HUES64 (cell line): Measurements from ENCODE around the gene COL20A1.

Experiments used
- H3K27ac ChIP-seq: 2 replicates; pipeline ENCODE4 v1.7.0; 2013; ENCODE audit warnings: low read depth, low read length, inconsistent platforms
- H3K27me3 ChIP-seq: 2 replicates; pipeline ENCODE4 v1.6.1; 2013; ENCODE audit warnings: mild to moderate bottlenecking, low read length; ENCODE audit not compliant: insufficient read depth
- H3K36me3 ChIP-seq: 2 replicates; pipeline ENCODE4 v1.6.1; 2013; ENCODE audit warnings: mild to moderate bottlenecking, low read length; ENCODE audit not compliant: insufficient read depth
- H3K4me1 ChIP-seq: 2 replicates; pipeline ENCODE4 v1.6.1; 2013; ENCODE audit warnings: mild to moderate bottlenecking, low read length, moderate library complexity; ENCODE audit not compliant: insufficient read depth
- H3K4me3 ChIP-seq: 2 replicates; pipeline ENCODE4 v1.5.1; 2013; ENCODE audit warnings: mild to moderate bottlenecking, low read length, moderate library complexity
- H3K9ac ChIP-seq: 2 replicates; pipeline ENCODE4 v1.6.1; 2013; ENCODE audit warnings: mild to moderate bottlenecking, low read depth, low read length
- H3K9me3 ChIP-seq: 2 replicates; pipeline ENCODE4 v1.6.1; 2013; ENCODE audit warnings: low read depth, low read length; ENCODE audit not compliant: insufficient read depth
- WGBS: fragments of 150-250, 120-280 bp; methylation state at CpG from one replicate; pipeline ENCODE4 v1.1.7; 2013; ENCODE audit warnings: missing lambda C conversion rate; 5-methylcytosine and 5-hydroxymethylcytosine counted together

COL20A1 gene

GRCh38 chr20:63364801-63365585, 72.0 kb downstream of the COL20A1 start:
- H3K9ac ChIP-seq: no peak overlapping the region
- no peak overlapping the region for H3K27ac ChIP-seq
- no peak overlapping the region for H3K4me3 ChIP-seq
- no peaks in the 10 kb centered on the region for H3K36me3 ChIP-seq
- H3K9me3 ChIP-seq: no peaks in the 10 kb centered on the region
- peaks cover 30% of the 10 kb centered on the region for H3K27me3 ChIP-seq
- 91% methylated on average over 20 of the region's 20 CpGs for WGBS
- peaks cover 7% of the 10 kb centered on the region; the same call in 1 of the 2 replicates for H3K4me1 ChIP-seq

- H3K27me3 ChIP-seq: peaks cover 22% of the 10 kb centered on the region
These were observed 72.8 kb downstream of the COL20A1 start for GRCh38 chr20:63365601-63366389.

GRCh38 chr20:63366390-63367365, 73.7 kb downstream of the COL20A1 start:
- H3K4me3 ChIP-seq: no peak overlapping the region
- peaks cover 14% of the 10 kb centered on the region for H3K27me3 ChIP-seq
- 90% methylated on average over 30 of the region's 30 CpGs for WGBS

More at GRCh38 chr20:63365601-63366389, 72.8 kb downstream of the COL20A1 start:
- H3K36me3 ChIP-seq: no peaks in the 10 kb centered on the region
- H3K9me3 ChIP-seq: no peaks in the 10 kb centered on the region
- WGBS: 86% methylated on average over 22 of the region's 22 CpGs
- no peak overlapping the region for H3K9ac ChIP-seq
- H3K4me1 ChIP-seq: peaks cover 7% of the 10 kb centered on the region; the same call in 1 of the 2 replicates
- no peak overlapping the region for H3K4me3 ChIP-seq
- H3K27ac ChIP-seq: no peak overlapping the region

GRCh38 chr20:63367446-63368055, 74.6 kb downstream of the COL20A1 start:
- Histone ChIP-seq H3K9ac (no peak overlapping the region; the same call in 1 of the 2 replicates), H3K4me1 (peaks cover under 1% of the 10 kb centered on the region; the same call in 1 of the 2 replicates), H3K27ac (no peak overlapping the region), H3K36me3 (no peaks in the 10 kb centered on the region), H3K4me3 (no peak overlapping the region), H3K9me3 (no peaks in the 10 kb centered on the region), H3K27me3 (peaks cover 6% of the 10 kb centered on the region)
- 80% methylated on average over 24 of the region's 24 CpGs for WGBS

More at GRCh38 chr20:63366390-63367365, 73.7 kb downstream of the COL20A1 start:
- H3K9me3 ChIP-seq: no peaks in the 10 kb centered on the region
- H3K4me1 ChIP-seq: peaks cover 7% of the 10 kb centered on the region; the same call in 1 of the 2 replicates
- no peak overlapping the region for H3K27ac ChIP-seq
- no peaks in the 10 kb centered on the region for H3K36me3 ChIP-seq
- peak overlapping the region; percentile 14; the same call in 1 of the 2 replicates for H3K9ac ChIP-seq

- Histone ChIP-seq H3K4me3 (no peak overlapping the region), H3K27me3 (no peaks in the 10 kb centered on the region; the same call in 1 of the 2 replicates), H3K9me3 (no peaks in the 10 kb centered on the region), H3K27ac (no peak overlapping the region), H3K4me1 (no peaks in the 10 kb centered on the region), H3K9ac (no peak overlapping the region), H3K36me3 (no peaks in the 10 kb centered on the region)
- 98% methylated on average over 8 of the region's 8 CpGs for WGBS
These were observed 75.2 kb downstream of the COL20A1 start for GRCh38 chr20:63368151-63368550.

GRCh38 chr20:63369024-63369530, 76.1 kb downstream of the COL20A1 start:
- H3K9me3 ChIP-seq: no peaks in the 10 kb centered on the region
- no peak overlapping the region for H3K9ac ChIP-seq
- no peak overlapping the region for H3K27ac ChIP-seq
- WGBS: 93% methylated on average over 10 of the region's 10 CpGs
- no peaks in the 10 kb centered on the region for H3K4me1 ChIP-seq
- no peaks in the 10 kb centered on the region; the same call in 1 of the 2 replicates for H3K27me3 ChIP-seq
- no peaks in the 10 kb centered on the region for H3K36me3 ChIP-seq
- H3K4me3 ChIP-seq: no peak overlapping the region

GRCh38 chr20:63369724-63370617, 77.0 kb downstream of the COL20A1 start:
- no peak overlapping the region for H3K4me3 ChIP-seq
- no peak overlapping the region for H3K9ac ChIP-seq
- no peaks in the 10 kb centered on the region for H3K36me3 ChIP-seq
- H3K27ac ChIP-seq: no peak overlapping the region
- H3K4me1 ChIP-seq: no peaks in the 10 kb centered on the region
- WGBS: 85% methylated on average over 24 of the region's 24 CpGs
- no peaks in the 10 kb centered on the region for H3K9me3 ChIP-seq
- no peaks in the 10 kb centered on the region; the same call in 1 of the 2 replicates for H3K27me3 ChIP-seq

GRCh38 chr20:63370618-63371187, 77.7 kb downstream of the COL20A1 start:
- H3K36me3 ChIP-seq: no peaks in the 10 kb centered on the region
- H3K4me3 ChIP-seq: no peak overlapping the region
- no peaks in the 10 kb centered on the region for H3K4me1 ChIP-seq
- H3K9ac ChIP-seq: no peak overlapping the region
- no peaks in the 10 kb centered on the region for H3K9me3 ChIP-seq
- WGBS: 81% methylated on average over 21 of the region's 21 CpGs
- no peak overlapping the region for H3K27ac ChIP-seq
- H3K27me3 ChIP-seq: no peaks in the 10 kb centered on the region; the same call in 1 of the 2 replicates

- H3K27me3 ChIP-seq: no peaks in the 10 kb centered on the region; the same call in 1 of the 2 replicates
- 91% methylated on average over 28 of the region's 28 CpGs for WGBS
- H3K9ac ChIP-seq: no peak overlapping the region
- no peak overlapping the region for H3K27ac ChIP-seq
- no peaks in the 10 kb centered on the region for H3K36me3 ChIP-seq
- H3K4me1 ChIP-seq: no peaks in the 10 kb centered on the region
- no peaks in the 10 kb centered on the region for H3K9me3 ChIP-seq
- no peak overlapping the region for H3K4me3 ChIP-seq
These were observed 78.4 kb downstream of the COL20A1 start for GRCh38 chr20:63371291-63371865.
